K562 (cell line): ENCODE measurements around the gene ZNF500. TPM values are rescaled to one million over a fixed set of nuclear protein-coding genes. Genes with fewer than 3 reads are reported as not detected.

ENCODE experiments used
- ATAC-seq: fragments of 200-7000 bp; cut with Tn5 transposase; 3 replicates; pipeline ENCODE4 v1.9.1; 2020; ENCODE audit warnings: moderate library complexity
- BruUV-seq: library from RNA; stranded (reverse); fragments of 400-500 nt; replicated peaks from 2 replicates; lab custom pipeline; 2021; lab: Mats Ljungman, UMichigan
- CTCF ChIA-PET: fragments of 300-600 bp; formaldehyde crosslinking; extraction: SDS; loops from one replicate; lab custom pipeline; 2021; ENCODE audit warnings: low intra/inter-chr PET ratio; lab: Yijun Ruan, JAX
- POLR2A ChIA-PET: fragments of 300-600, 350-650 bp; sonication (Branson Sonifier 250); formaldehyde crosslinking; extraction: SDS; loops from one replicate; lab custom pipeline; 2021; ENCODE audit warnings: antibody characterized with exemption, inconsistent platforms; lab: Yijun Ruan, JAX
- DNase-seq, 4 experiments: peaks; one replicate each; pipeline versions ENCODE4 v3.0.0 to v3.0.0-alpha.2; 2011 to 2018; ENCODE audit warnings: low spot score in 3 of 4, mixed read lengths in 3 of 4; ENCODE audit errors: extremely low read depth in 1 of 4
- FAIRE-seq: peaks from 2 replicates; lab custom pipeline; 2011; peaks lifted over from hg19 to GRCh38; lab: Jason Lieb, UNC
- H2AFZ ChIP-seq: 2 replicates; pipeline ENCODE4 v1.6.0; 2011; ENCODE audit warnings: low read depth, low read length, control low read depth, inconsistent platforms
- H3K27ac ChIP-seq: fragments of 200-600 bp; 3 replicates; pipeline ENCODE4 v1.8.0; 2011; ENCODE audit warnings: low read depth, mild to moderate bottlenecking, control low read depth, inconsistent platforms, low read length, moderate library complexity, mixed read lengths; ENCODE audit errors: extremely low read depth
- H3K27me3 ChIP-seq, 2 experiments: fragments of 300-600 bp in 1 of 2; 2 replicates in 1 of 2; 3 replicates in 1 of 2; pipeline versions ENCODE4 v1.6.0 to v1.8.0; 2011; ENCODE audit warnings: inconsistent platforms in 2 of 2, low read length in 2 of 2, mild to moderate bottlenecking in 1 of 2, mixed read lengths in 1 of 2, moderate library complexity in 1 of 2; ENCODE audit not compliant: control insufficient read depth in 2 of 2, insufficient read depth in 2 of 2
- H3K36me3 ChIP-seq: fragments of 300-600 bp; 3 replicates; pipeline ENCODE4 v1.8.0; 2011; ENCODE audit warnings: mild to moderate bottlenecking, low read length, inconsistent platforms; ENCODE audit not compliant: control insufficient read depth, insufficient read depth
- H3K4me1 ChIP-seq, 2 experiments: fragments of 200-600 bp in 1 of 2; replicated peaks in 1 of 2; 2 replicates in 1 of 2; 3 replicates in 1 of 2; pipeline versions ENCODE4 v1.5.1 to v1.8.0; 2011; ENCODE audit warnings: inconsistent platforms in 2 of 2, low read length in 2 of 2, mild to moderate bottlenecking in 1 of 2, mixed read lengths in 1 of 2, moderate library complexity in 1 of 2; ENCODE audit not compliant: control insufficient read depth in 2 of 2, insufficient read depth in 2 of 2
- H3K4me2 ChIP-seq: 2 replicates; pipeline ENCODE4 v1.6.1; 2011; ENCODE audit warnings: low read length, control low read depth, inconsistent platforms, mixed read lengths; ENCODE audit not compliant: insufficient read depth
- H3K4me3 ChIP-seq: fragments of 200-600 bp; sonication (generic), shearing (Covaris generic); 2 replicates; pipeline ENCODE4 v1.5.1; 2016; ENCODE audit warnings: control low read depth, inconsistent platforms
- H3K79me2 ChIP-seq: fragments of 200-600 bp; 3 replicates; pipeline ENCODE4 v1.8.0; 2011; ENCODE audit warnings: low read length, inconsistent platforms; ENCODE audit not compliant: control insufficient read depth, insufficient read depth
- H3K9ac ChIP-seq, 2 experiments: 2 replicates each; pipeline versions ENCODE4 v1.6.0 to v1.6.1; 2011; ENCODE audit warnings: low read depth in 2 of 2, low read length in 2 of 2, control low read depth in 1 of 2, inconsistent platforms in 1 of 2, mild to moderate bottlenecking in 1 of 2, mixed read lengths in 1 of 2; ENCODE audit not compliant: insufficient read depth in 1 of 2
- H3K9me1 ChIP-seq: one replicate; pipeline ENCODE4 v1.6.0; 2011; ENCODE audit warnings: inconsistent platforms, mild to moderate bottlenecking, low read length, moderate library complexity; ENCODE audit not compliant: control insufficient read depth, insufficient read depth
- H3K9me3 ChIP-seq: replicated peaks from 2 replicates; pipeline ENCODE4 v1.5.1; 2011; ENCODE audit warnings: low read depth, low read length, inconsistent platforms; ENCODE audit not compliant: control insufficient read depth, insufficient read depth
- H4K20me1 ChIP-seq: replicated peaks from 2 replicates; pipeline ENCODE4 v1.6.1; 2011; ENCODE audit warnings: low read length, inconsistent platforms, mixed read lengths; ENCODE audit not compliant: control insufficient read depth, insufficient read depth
- NR2C1 ChIP-seq, 2 experiments: fragments of 450-650 bp; IDR thresholded peaks; 2 replicates each; pipeline ENCODE4 v1.6.1; 2017; ENCODE audit warnings: mild to moderate bottlenecking in 2 of 2, antibody characterized with exemption in 1 of 2, inconsistent platforms in 1 of 2, missing compliant biosample characterization in 1 of 2, missing genetic modification characterization in 1 of 2
- NR2C2 ChIP-seq, 2 experiments: fragments of 200-800 bp in 1 of 2; sonication (Bioruptor generic) in 1 of 2; sonication (generic) in 1 of 2; formaldehyde crosslinking in 1 of 2; IDR thresholded peaks; 2 replicates each; pipeline versions ENCODE4 v1.6.1 to v1.8.0; 2016 to 2022; ENCODE audit warnings: mild to moderate bottlenecking in 1 of 2, missing compliant biosample characterization in 1 of 2, missing genetic modification characterization in 1 of 2, missing genetic modification reagents in 1 of 2
- POLR2B ChIP-seq: fragments of 450-650 bp; IDR thresholded peaks from 2 replicates; pipeline ENCODE4 v1.6.1; 2018; ENCODE audit warnings: low read depth; ENCODE audit not compliant: partially characterized antibody
- SP2 ChIP-seq: IDR thresholded peaks from 2 replicates; pipeline ENCODE4 v1.6.1; 2011; ENCODE audit warnings: mild to moderate bottlenecking, low read depth, low read length, moderate library complexity; ENCODE audit not compliant: poor library complexity, severe bottlenecking; ENCODE audit errors: extremely low read depth
- SRSF1 ChIP-seq: fragments of 200-400 bp; formaldehyde crosslinking; IDR thresholded peaks from 2 replicates; pipeline ENCODE4 v1.6.1; 2017; ENCODE audit warnings: mild to moderate bottlenecking, low read depth, low read length, moderate library complexity
- ZNF174 ChIP-seq: fragments of 250-450 bp; sonication (Bioruptor Pico); IDR thresholded peaks from 2 replicates; pipeline ENCODE4 v1.4.0; 2020; ENCODE audit warnings: mild to moderate bottlenecking
- ZNF696 ChIP-seq: fragments of 250-450 bp; sonication (Bioruptor Pico); conservative IDR thresholded peaks from 2 replicates; pipeline ENCODE4 v1.4.0; 2020; ENCODE audit warnings: mild to moderate bottlenecking, moderate library complexity
- ZNF778 ChIP-seq: fragments of 450-650 bp; formaldehyde crosslinking; IDR thresholded peaks from 2 replicates; pipeline ENCODE4 v1.4.0; 2020; ENCODE audit warnings: mild to moderate bottlenecking, moderate library complexity
- WGBS: fragments of 100-300 bp; shearing (Covaris generic); methylation state at CpG from one replicate; pipeline ENCODE4 v1.1.6; 2016; ENCODE audit warnings: low coverage, mixed read lengths; ENCODE audit not compliant: insufficient coverage; ENCODE audit errors: missing lambda C conversion rate; 5-methylcytosine and 5-hydroxymethylcytosine counted together
- in situ Hi-C: fragments of 300-500 bp; cut with MboI; formaldehyde crosslinking; loops from 4 replicates; pipeline ENCODE4 v1.15.0; 2018; ENCODE audit warnings: inconsistent platforms, mixed read lengths
- intact Hi-C: fragments of 100-400 bp; cut with micrococcal nuclease; formaldehyde crosslinking; loops from 2 replicates; pipeline ENCODE4 v1.14.2; 2022
- polyA plus RNA-seq, 8 experiments: library from polyadenylated mRNA; depleted of rRNA in 4 of 8; stranded (reverse) in 5 of 8; unstranded in 3 of 8; fragments of >200 nt; fragmentation: Nextera tagmentation in 2 of 8; fragmentation: Illumina TruSeq in 1 of 8; extraction: Ambion mirVana in 2 of 8; extraction: Trizol in 1 of 8; gene quantifications; 2 replicates each; pipeline versions ENCODE4 v1.2.1 to v1.2.3, GENCODE V29; 2011 to 2014; ENCODE audit warnings: inconsistent platforms in 1 of 8, missing spikeins in 1 of 8
- total RNA-seq, 7 experiments: library from RNA; depleted of rRNA in 6 of 7; stranded (reverse); fragments of >200 nt in 6 of 7; fragmentation: Illumina TruSeq in 2 of 7; extraction: Trizol in 2 of 7; gene quantifications; 2 replicates each; pipeline versions ENCODE4 v1.2.1 to v1.2.3, GENCODE V29; 2011 to 2021; ENCODE audit warnings: low replicate concordance in 1 of 7
- TF ChIP-seq, protein P1 (sequence below): fragments of 450-650 bp; IDR thresholded peaks from 2 replicates; pipeline ENCODE4 v1.6.1; 2016; ENCODE audit warnings: mild to moderate bottlenecking
- TF ChIP-seq, protein P2 (sequence below): sonication (generic); formaldehyde crosslinking; IDR thresholded peaks from 2 replicates; pipeline ENCODE4 v1.9.0; 2022; ENCODE audit warnings: mild to moderate bottlenecking, missing genetic modification reagents

ZNF500 gene
- total and polyA plus RNA-seq, 9 of the 15 experiments (the other 6 are each of a cell fraction or from before 2014, with no cell fraction given), result 0.80 to 20.8 (median 5.3) TPM

DNA sequence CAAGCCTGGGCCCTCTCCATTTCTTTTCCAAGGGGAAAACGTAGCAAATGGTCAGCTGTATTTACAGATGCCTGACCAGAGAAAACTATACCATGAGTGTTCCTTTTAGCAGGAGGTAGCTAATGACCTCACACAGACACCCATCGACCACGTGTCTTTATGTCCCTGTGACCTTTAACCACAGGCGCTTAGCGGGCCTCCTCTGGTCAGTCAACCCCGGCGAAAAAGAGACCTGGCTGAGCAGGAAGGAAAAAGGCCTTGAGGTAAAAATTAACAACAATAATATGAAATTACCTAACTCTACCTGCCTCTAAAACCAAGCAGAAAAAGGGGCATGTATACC lies 64.5 kb downstream of the ZNF500 start:
- Histone ChIP-seq H3K27me3 (no peaks in the 10 kb centered on the region), H4K20me1 (no peaks in the 10 kb centered on the region), H3K36me3 (peaks cover 88% of the 10 kb centered on the region; the same call in 2 of the 3 replicates), H3K9me1 (peaks cover 3% of the 10 kb centered on the region), H3K9ac (0 out of 4 replicates have a peak overlapping the region, but pooled peaks of 1 of the 2 experiments have one; percentile 19), H3K4me1 (peaks cover 3 to 14% of the 10 kb centered on the region in 2 experiments; a peak in 3 of 5 replicates), H3K9me3 (no peaks in the 10 kb centered on the region), H2AFZ (no peak overlapping the region), H3K79me2 (no peaks in the 10 kb centered on the region), H3K4me2 (no peak overlapping the region), H3K4me3 (no peak overlapping the region), H3K27ac (peak overlapping the region; percentile 38; the same call in 1 of the 3 replicates)
- WGBS, result 33% methylated on average over 7 of the region's 7 CpGs
- TF ChIP-seq NR2C2 (CRISPR knock-in tag; IDR thresholded peaks at IDR 0.05), result no peak
- peak; percentile 56 for TF ChIP-seq NR2C2 (tag; IDR thresholded peaks at IDR 0.05)
- TF ChIP-seq, protein P1, sequence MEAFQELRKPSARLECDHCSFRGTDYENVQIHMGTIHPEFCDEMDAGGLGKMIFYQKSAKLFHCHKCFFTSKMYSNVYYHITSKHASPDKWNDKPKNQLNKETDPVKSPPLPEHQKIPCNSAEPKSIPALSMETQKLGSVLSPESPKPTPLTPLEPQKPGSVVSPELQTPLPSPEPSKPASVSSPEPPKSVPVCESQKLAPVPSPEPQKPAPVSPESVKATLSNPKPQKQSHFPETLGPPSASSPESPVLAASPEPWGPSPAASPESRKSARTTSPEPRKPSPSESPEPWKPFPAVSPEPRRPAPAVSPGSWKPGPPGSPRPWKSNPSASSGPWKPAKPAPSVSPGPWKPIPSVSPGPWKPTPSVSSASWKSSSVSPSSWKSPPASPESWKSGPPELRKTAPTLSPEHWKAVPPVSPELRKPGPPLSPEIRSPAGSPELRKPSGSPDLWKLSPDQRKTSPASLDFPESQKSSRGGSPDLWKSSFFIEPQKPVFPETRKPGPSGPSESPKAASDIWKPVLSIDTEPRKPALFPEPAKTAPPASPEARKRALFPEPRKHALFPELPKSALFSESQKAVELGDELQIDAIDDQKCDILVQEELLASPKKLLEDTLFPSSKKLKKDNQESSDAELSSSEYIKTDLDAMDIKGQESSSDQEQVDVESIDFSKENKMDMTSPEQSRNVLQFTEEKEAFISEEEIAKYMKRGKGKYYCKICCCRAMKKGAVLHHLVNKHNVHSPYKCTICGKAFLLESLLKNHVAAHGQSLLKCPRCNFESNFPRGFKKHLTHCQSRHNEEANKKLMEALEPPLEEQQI, result no peak
- TF ChIP-seq, protein P2, sequence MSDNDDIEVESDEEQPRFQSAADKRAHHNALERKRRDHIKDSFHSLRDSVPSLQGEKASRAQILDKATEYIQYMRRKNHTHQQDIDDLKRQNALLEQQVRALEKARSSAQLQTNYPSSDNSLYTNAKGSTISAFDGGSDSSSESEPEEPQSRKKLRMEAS (CRISPR knock-in tag), result 0 out of 2 replicates have a peak, but pooled peaks have one; percentile 31
- no peak for TF ChIP-seq NR2C1 (IDR thresholded peaks at IDR 0.05)
- peak; percentile 47 for TF ChIP-seq NR2C1 (tag; IDR thresholded peaks at IDR 0.05)
- no peak for TF ChIP-seq SRSF1
- TF ChIP-seq ZNF696, result no peak
- no peak for TF ChIP-seq ZNF174 (CRISPR knock-in tag)
- no peak for TF ChIP-seq ZNF778
- TF ChIP-seq SP2, result no peak
- TF ChIP-seq POLR2B, result no peak
- DNase-seq (peak in 1 of 4 experiments; percentile 42), ATAC-seq (no peak), FAIRE-seq (no peak)
- no TSS peak for BruUV-seq
- POLR2A ChIA-PET, result interaction anchor here (0.6 to 1.3 kb wide), 2 partner anchors 100 to 325 kb away, joined by 3 to 4 read pairs; partner anchors contain the start of gene ROGDI
- intact Hi-C loops, result no loop called here
- in situ Hi-C loops, result no loop called here
- CTCF ChIA-PET, result no interaction called here
